ENCODE results near the gene DNHD1. TPM values are rescaled to one million over a fixed set of nuclear protein-coding genes. Genes with fewer than 3 reads are reported as not detected.

DNHD1 gene
- total RNA-seq, 1 experiment from 2014 or later, result 10.6 TPM

- no TSS peak for BruUV-seq (replicated peaks)
- no peak for DNase-seq (ENCODE audit: low read depth, low spot score)
- Histone ChIP-seq H3K27me3 (ENCODE audit: control insufficient read depth, insufficient read depth, low read length) (no peaks in the 10 kb centered on the region), H3K4me1 (ENCODE audit: control insufficient read depth, insufficient read depth, low read length) (no peaks in the 10 kb centered on the region), H3K9me3 (ENCODE audit: control insufficient read depth, insufficient read depth, low read depth, low read length) (no peaks in the 10 kb centered on the region), H3K4me3 (ENCODE audit: low read depth in 2 of 2, low read length in 2 of 2) (no peak overlapping the region), H3K27ac (ENCODE audit: low read length) (no peak overlapping the region), H3K36me3 (ENCODE audit: control insufficient read depth, insufficient read depth, low read length) (no peaks in the 10 kb centered on the region)
- ChIA-PET POLR2A (no interaction called here), CTCF (interaction anchor here (0.6 kb wide), 1 partner anchor 104 kb away, joined by 3 read pairs; no protein-coding TSS in a partner anchor)
- intact Hi-C loops (cut with micrococcal nuclease; ENCODE audit: unreplicated experiment) (no loop called here), in situ Hi-C loops (cut with HindIII; ENCODE audit: low pct_unique_long_range_greater_than_20kb, low sequenced_read_pairs) (no loop called here)
- TF ChIP-seq CTCF (IDR thresholded peaks at IDR 0.05), result no peak
- no peak for TF ChIP-seq POLR2AphosphoS5 (IDR thresholded peaks at IDR 0.05; ENCODE audit: low read depth, low read length)
- TF ChIP-seq SIN3A (IDR thresholded peaks at IDR 0.05; ENCODE audit: borderline replicate concordance, insufficient read depth, low read depth, low read length), result no peak
- no peak for TF ChIP-seq TCF7L2 (IDR thresholded peaks at IDR 0.05; ENCODE audit: low read depth, low read length)
- TF ChIP-seq REST (IDR thresholded peaks at IDR 0.05; ENCODE audit: insufficient read depth in 1 of 2, low read depth in 2 of 2, low read length in 1 of 2), result no peak
- 0 out of 2 replicates have a peak, but pooled peaks have one; percentile 44 for ATAC-seq
Measured at GRCh38 chr11:6576471-6577373, 79.6 kb downstream of the DNHD1 start.

- ATAC-seq (no peak), DNase-seq (ENCODE audit: low read depth, low spot score) (no peak)
- H3K4me1 ChIP-seq (ENCODE audit: control insufficient read depth, insufficient read depth, low read length), result no peaks in the 10 kb centered on the region
- ChIA-PET POLR2A (interaction anchor here (0.7 kb wide), 3 partner anchors 9 to 1070 kb away, joined by 3 read pairs; no protein-coding TSS in a partner anchor), CTCF (no interaction called here)
- in situ Hi-C loops (cut with HindIII; ENCODE audit: low pct_unique_long_range_greater_than_20kb, low sequenced_read_pairs) (no loop called here), intact Hi-C loops (cut with micrococcal nuclease; ENCODE audit: unreplicated experiment) (no loop called here)
- H3K27me3 ChIP-seq (ENCODE audit: control insufficient read depth, insufficient read depth, low read length), result no peaks in the 10 kb centered on the region
- H3K4me3 ChIP-seq (ENCODE audit: low read depth in 2 of 2, low read length in 2 of 2), result no peak overlapping the region
- no TSS peak for BruUV-seq (replicated peaks)
- TF ChIP-seq TCF7L2 (IDR thresholded peaks at IDR 0.05; ENCODE audit: low read depth, low read length), result no peak
- no peak for TF ChIP-seq SIN3A (IDR thresholded peaks at IDR 0.05; ENCODE audit: borderline replicate concordance, insufficient read depth, low read depth, low read length)
- TF ChIP-seq POLR2AphosphoS5 (IDR thresholded peaks at IDR 0.05; ENCODE audit: low read depth, low read length), result no peak
- TF ChIP-seq REST (IDR thresholded peaks at IDR 0.05; ENCODE audit: insufficient read depth in 1 of 2, low read depth in 2 of 2, low read length in 1 of 2), result no peak
- TF ChIP-seq CTCF (IDR thresholded peaks at IDR 0.05), result no peak
- no peak overlapping the region for H3K27ac ChIP-seq (ENCODE audit: low read length)
- no peaks in the 10 kb centered on the region for H3K9me3 ChIP-seq (ENCODE audit: control insufficient read depth, insufficient read depth, low read depth, low read length)
- no peaks in the 10 kb centered on the region for H3K36me3 ChIP-seq (ENCODE audit: control insufficient read depth, insufficient read depth, low read length)
Measured at GRCh38 chr11:6578134-6578533, 81.1 kb downstream of the DNHD1 start.

All from Panc1 (cell line).